Stomach (tissue), 9 donors: ENCODE data around the gene SLC35F3. TPM values are rescaled to one million over a fixed set of nuclear protein-coding genes. Genes with fewer than 3 reads are reported as not detected.
"Not testable (repeated sequence)": the region's sequence is repeated elsewhere in the genome, so short reads cannot be mapped to it uniquely, and the experiment has no call there.

Experiments used
- DNase-seq, 2 donors: peaks; one replicate each; pipeline versions ENCODE4 v3.0.0 to v3.0.0-alpha.2; 2013 to 2019
- H3K27ac ChIP-seq, 5 donors: fragments of 200-600 bp in 4 of 5; sonication (generic) in 4 of 5; one replicate each; pipeline ENCODE4 v1.5.1; 2013 to 2019; ENCODE audit warnings: mild to moderate bottlenecking in 1 of 5, moderate library complexity in 1 of 5
- H3K27me3 ChIP-seq, 3 donors: fragments of 200-600 bp; sonication (generic); one replicate each; pipeline ENCODE4 v1.5.1; 2017 to 2019; ENCODE audit warnings: mixed run types in 1 of 3
- H3K36me3 ChIP-seq, 4 donors: fragments of 200-600 bp; sonication (generic); 1 replicate in 3 of 4; 2 replicates in 1 of 4; pipeline ENCODE4 v1.5.1; 2016 to 2019
- H3K4me1 ChIP-seq, 4 donors: fragments of 200-600 bp; sonication (generic); one replicate each; pipeline ENCODE4 v1.5.1; 2016 to 2019
- H3K4me3 ChIP-seq, 4 donors: fragments of 200-600 bp; sonication (generic) in 3 of 4; one replicate each; pipeline ENCODE4 v1.5.1; 2016 to 2019; ENCODE audit warnings: mild to moderate bottlenecking in 1 of 4
- H3K9me3 ChIP-seq, 4 donors: fragments of 200-600 bp; sonication (generic); one replicate each; pipeline ENCODE4 v1.5.1; 2016 to 2019
- CTCF ChIP-seq, 7 experiments: fragments of 450-650 bp in 4 of 7; fragments of 200-600 bp in 3 of 7; sonication (generic) in 3 of 7; IDR thresholded peaks; one replicate each; pipeline ENCODE4 v1.5.1; 2016 to 2019; ENCODE audit warnings: antibody characterized with exemption in 7 of 7, control low read depth in 2 of 7, mild to moderate bottlenecking in 1 of 7
- EP300 ChIP-seq: sonication (generic); formaldehyde crosslinking; IDR thresholded peaks from one replicate; pipeline ENCODE4 v1.6.1; 2017; ENCODE audit warnings: antibody characterized with exemption
- POLR2A ChIP-seq, 4 donors: fragments of 450-650 bp; IDR thresholded peaks; one replicate each; pipeline ENCODE4 v1.6.1; 2016; ENCODE audit warnings: antibody characterized with exemption in 4 of 4, control low read depth in 2 of 4, mild to moderate bottlenecking in 1 of 4, moderate library complexity in 1 of 4
- POLR2AphosphoS5 ChIP-seq, 3 donors: sonication (generic); formaldehyde crosslinking; IDR thresholded peaks; one replicate each; pipeline ENCODE4 v1.6.1; 2016; ENCODE audit warnings: antibody characterized with exemption in 3 of 3
- WGBS, 5 donors: extraction: QIAGEN DNeasy Blood & Tissue Kit in 3 of 5; methylation state at CpG; one replicate each; pipeline versions ENCODE4 v1.1.5 to v1.1.7; 2013 to 2018; 5-methylcytosine and 5-hydroxymethylcytosine counted together
- intact Hi-C: fragments of 100-400 bp; cut with DNase I; formaldehyde crosslinking; loops from one replicate; pipeline ENCODE4 v1.15.1; 2023; ENCODE audit warnings: low total_unique reads
- polyA plus RNA-seq, 3 donors: library from polyadenylated mRNA; stranded (reverse); fragments of 200-250 nt; gene quantifications; one replicate each; pipeline ENCODE4 v1.2.3, GENCODE V29; 2013
- total RNA-seq, 5 donors: library from RNA; depleted of rRNA; stranded (reverse); fragments of >200 nt; gene quantifications; one replicate each; pipeline versions ENCODE4 v1.1.0 to v1.2.3, GENCODE V29; 2014 to 2016
- donor health status: healthy with polysubstance abuse.
- donor health status: Bipolar disorder and iron deficiency.
- donor health status: healthy.

SLC35F3 gene
- total and polyA plus RNA-seq, 8 donors, result under 0.01 to 1.5 (median 0.59) TPM; not detected in 2

GRCh38 chr1:234150892-234151291 is 246.4 kb downstream of the SLC35F3 start:
- no peaks in the 10 kb centered on the region for H3K36me3 ChIP-seq
- WGBS, 5 donors, result 64 to 84% (median 80%) methylated on average over 2 of the region's 2 CpGs
- H3K27me3 ChIP-seq, result peaks cover 0 to 27% (median 0%) of the 10 kb centered on the region in 3 donors
- no peaks in the 10 kb centered on the region for H3K4me1 ChIP-seq
- no peak overlapping the region for H3K27ac ChIP-seq
- H3K9me3 ChIP-seq, result no peaks in the 10 kb centered on the region
- TF ChIP-seq EP300 (no peak), CTCF (IDR thresholded peaks at IDR 0.05) (no peak), POLR2AphosphoS5 (IDR thresholded peaks at IDR 0.05) (no peak), POLR2A (IDR thresholded peaks at IDR 0.05) (no peak)
- no peak overlapping the region for H3K4me3 ChIP-seq
- no peak for DNase-seq
- intact Hi-C loops, result no loop called here

GRCh38 chr1:234152344-234152743 is 247.9 kb downstream of the SLC35F3 start:
- H3K4me3 ChIP-seq, H3K36me3 ChIP-seq, H3K4me1 ChIP-seq, H3K9me3 ChIP-seq, DNase-seq, intact Hi-C loops, H3K27ac ChIP-seq: not testable (repeated sequence)
- H3K27me3 ChIP-seq, result peaks cover 0 to 26% (median 0%) of the 10 kb centered on the region in 3 donors
- WGBS, 5 donors, result 85 to 93% (median 91%) methylated on average over 4 of the region's 4 CpGs

GRCh38 chr1:234154320-234155251 is 250.1 kb downstream of the SLC35F3 start:
- intact Hi-C loops, result no loop called here
- Histone ChIP-seq H3K4me1 (no peaks in the 10 kb centered on the region), H3K27me3 (peaks cover 0 to 4% (median 0%) of the 10 kb centered on the region in 3 donors), H3K27ac (no peak overlapping the region), H3K36me3 (no peaks in the 10 kb centered on the region), H3K4me3 (no peak overlapping the region), H3K9me3 (no peaks in the 10 kb centered on the region)
- peak in 1 of 2 donors; percentile 72 for DNase-seq
- peak in 5 of 7 experiments; percentile 12 to 87 (median 77) for TF ChIP-seq CTCF (IDR thresholded peaks at IDR 0.05)
- no peak for TF ChIP-seq EP300
- 31 to 43% (median 37%) methylated on average over 7 of the region's 7 CpGs for WGBS, 5 donors

GRCh38 chr1:234162661-234163060 is 258.2 kb downstream of the SLC35F3 start:
- Histone ChIP-seq H3K4me3 (no peak overlapping the region), H3K9me3 (no peaks in the 10 kb centered on the region), H3K27me3 (peaks cover 0 to 7% (median 0%) of the 10 kb centered on the region in 3 donors), H3K36me3 (no peaks in the 10 kb centered on the region), H3K27ac (no peak overlapping the region), H3K4me1 (no peaks in the 10 kb centered on the region)
- DNase-seq, result no peak
- intact Hi-C loops, result no loop called here
- TF ChIP-seq CTCF (IDR thresholded peaks at IDR 0.05), result no peak

- intact Hi-C loops, result no loop called here
- Histone ChIP-seq H3K4me1 (no peaks in the 10 kb centered on the region), H3K9me3 (no peaks in the 10 kb centered on the region), H3K27me3 (peaks cover 0 to 8% (median 0%) of the 10 kb centered on the region in 3 donors), H3K4me3 (no peak overlapping the region), H3K27ac (no peak overlapping the region), H3K36me3 (no peaks in the 10 kb centered on the region)
- DNase-seq, result peak in 1 of 2 donors; percentile 19
- WGBS, 5 donors, result 42 to 49% (median 44%) methylated on average over 6 of the region's 6 CpGs
- TF ChIP-seq POLR2AphosphoS5 (IDR thresholded peaks at IDR 0.05) (no peak), POLR2A (IDR thresholded peaks at IDR 0.05) (no peak)
Measured at GRCh38 chr1:234163267-234163919, 258.9 kb downstream of the SLC35F3 start.
